HG03097 (cell line): ENCODE results near the gene TARM1.

Experiments
- ATAC-seq: cut with Tn5 transposase; IDR thresholded peaks from one replicate; pipeline ENCODE4 v1.9.1; 2021; ENCODE audit not compliant: unreplicated experiment, low FRiP score

TARM1 gene

GRCh38 chr19:54081032-54081431, at the start of gene TARM1:
Gene TARM1, minus strand, starts transcription at chr19:54081365. Its CDS starts 25 bp downstream, at chr19:54081340.
- no peak for ATAC-seq

- ATAC-seq: no peak
Measured at GRCh38 chr19:54129617-54129996, 48.4 kb upstream of the TARM1 start.

GRCh38 chr19:54128796-54129616, 47.8 kb upstream of the TARM1 start:
- no peak for ATAC-seq

- no peak for ATAC-seq
Measured at GRCh38 chr19:54128441-54128725, 47.2 kb upstream of the TARM1 start.

- ATAC-seq: no peak
Measured at GRCh38 chr19:54127688-54128440, 46.7 kb upstream of the TARM1 start.

- no peak for ATAC-seq
Measured at GRCh38 chr19:54125713-54126112, 44.5 kb upstream of the TARM1 start.

- ATAC-seq: no peak
Measured at GRCh38 chr19:54124393-54124792, 43.2 kb upstream of the TARM1 start.

- no peak for ATAC-seq
Measured at GRCh38 chr19:54123682-54124081, 42.5 kb upstream of the TARM1 start.

GRCh38 chr19:54121259-54121658, 40.1 kb upstream of the TARM1 start:
- no peak for ATAC-seq

- peak; percentile 69 for ATAC-seq
Measured at GRCh38 chr19:54115109-54116063, 34.2 kb upstream of the TARM1 start, which contains the start of the genes PRPF31 and TFPT. Gene PRPF31, plus strand, starts transcription at chr19:54115754. Its CDS starts 2,525 bp downstream, at chr19:54118279. Gene TFPT, minus strand, starts transcription at chr19:54115657. Its CDS starts 388 bp downstream, at chr19:54115269.

GRCh38 chr19:54114340-54115108, 33.4 kb upstream of the TARM1 start:
- no peak for ATAC-seq

GRCh38 chr19:54109651-54110050, 28.5 kb upstream of the TARM1 start:
- ATAC-seq: no peak

GRCh38 chr19:54108496-54108895, 27.3 kb upstream of the TARM1 start:
- no peak for ATAC-seq

GRCh38 chr19:54107876-54108490, 26.8 kb upstream of the TARM1 start:
- ATAC-seq: no peak

GRCh38 chr19:54106716-54107115, 25.6 kb upstream of the TARM1 start:
- no peak for ATAC-seq

- ATAC-seq: no peak
Measured at GRCh38 chr19:54105796-54106195, 24.6 kb upstream of the TARM1 start.

GRCh38 chr19:54104998-54105715, 24.0 kb upstream of the TARM1 start:
- ATAC-seq: no peak

GRCh38 chr19:54102421-54103169, 21.4 kb upstream of the TARM1 start, which contains the start of gene NDUFA3:
Gene NDUFA3, plus strand, starts transcription at chr19:54102855. Its CDS starts 24 bp downstream, at chr19:54102879.
- ATAC-seq: peak; percentile 91
